ENCODE results near the gene CCDC149. TPM values are rescaled to one million over a fixed set of nuclear protein-coding genes. Genes with fewer than 3 reads are reported as not detected.

Gene CCDC149
- total and polyA plus RNA-seq, 7 donors, result 2.1 to 10.8 (median 7.8) TPM

- TF ChIP-seq CTCF (IDR thresholded peaks at IDR 0.05), result no peak
- DNase-seq, result no peak
- intact Hi-C loops (cut with DNase I), result no loop called here
Measured at GRCh38 chr4:24928708-24929107, 15.9 kb upstream of the CCDC149 start.

GRCh38 chr4:24927049-24927448 is 14.2 kb upstream of the CCDC149 start:
- no peak for TF ChIP-seq CTCF (IDR thresholded peaks at IDR 0.05)
- intact Hi-C loops (cut with DNase I), result no loop called here
- Histone ChIP-seq H3K36me3 (ENCODE audit: insufficient read depth in 1 of 2, low read depth in 1 of 2) (no peaks in the 10 kb centered on the region), H3K4me3 (no peak overlapping the region), H3K4me1 (no peaks in the 10 kb centered on the region), H3K27ac (no peak overlapping the region), H3K27me3 (ENCODE audit: insufficient read depth in 3 of 3, low read length in 2 of 3) (peaks cover 0 to 2% (median 0%) of the 10 kb centered on the region in 3 donors), H3K9me3 (no peaks in the 10 kb centered on the region)
- no peak for DNase-seq
- WGBS, 3 donors, result 69 to 73% (median 71%) methylated on average over 4 of the region's 4 CpGs
- ATAC-seq, result no peak

More at GRCh38 chr4:24928708-24929107, 15.9 kb upstream of the CCDC149 start:
- Histone ChIP-seq H3K9me3 (peaks cover 4% of the 10 kb centered on the region), H3K4me1 (no peaks in the 10 kb centered on the region), H3K4me3 (no peak overlapping the region), H3K27me3 (ENCODE audit: insufficient read depth in 3 of 3, low read length in 2 of 3) (peaks cover 0 to 2% (median 0%) of the 10 kb centered on the region in 3 donors), H3K36me3 (ENCODE audit: insufficient read depth in 1 of 2, low read depth in 1 of 2) (no peaks in the 10 kb centered on the region), H3K27ac (no peak overlapping the region)
- ATAC-seq, result no peak
- 94 to 98% (median 94%) methylated on average over 2 of the region's 2 CpGs for WGBS, 3 donors

- Histone ChIP-seq H3K27me3 (ENCODE audit: insufficient read depth in 3 of 3, low read length in 2 of 3) (peaks cover 0 to 2% (median 0%) of the 10 kb centered on the region in 3 donors), H3K36me3 (ENCODE audit: insufficient read depth in 1 of 2, low read depth in 1 of 2) (no peaks in the 10 kb centered on the region), H3K4me1 (no peaks in the 10 kb centered on the region), H3K4me3 (no peak overlapping the region), H3K27ac (no peak overlapping the region), H3K9me3 (peaks cover 4% of the 10 kb centered on the region)
- TF ChIP-seq CTCF (IDR thresholded peaks at IDR 0.05), result no peak
- DNase-seq (no peak), ATAC-seq (no peak)
- 54 to 78% (median 56%) methylated on average over 3 of the region's 3 CpGs for WGBS, 3 donors
- intact Hi-C loops (cut with DNase I), result no loop called here
Measured at GRCh38 chr4:24924309-24924781, 11.5 kb upstream of the CCDC149 start.

GRCh38 chr4:24923550-24923949 is 10.7 kb upstream of the CCDC149 start:
- H3K9me3 ChIP-seq, result peaks cover 4% of the 10 kb centered on the region
- no peak for ATAC-seq
- H3K36me3 ChIP-seq (ENCODE audit: insufficient read depth in 1 of 2, low read depth in 1 of 2), result no peaks in the 10 kb centered on the region
- peaks cover 0 to 2% (median 0%) of the 10 kb centered on the region in 3 donors for H3K27me3 ChIP-seq (ENCODE audit: insufficient read depth in 3 of 3, low read length in 2 of 3)
- no peak for TF ChIP-seq CTCF (IDR thresholded peaks at IDR 0.05)
- intact Hi-C loops (cut with DNase I), result no loop called here
- H3K4me3 ChIP-seq, result no peak overlapping the region
- no peaks in the 10 kb centered on the region for H3K4me1 ChIP-seq
- DNase-seq, result no peak
- 78 to 91% (median 81%) methylated on average over 1 of the region's 1 CpG for WGBS, 3 donors
- no peak overlapping the region for H3K27ac ChIP-seq

- H3K36me3 ChIP-seq (ENCODE audit: insufficient read depth in 1 of 2, low read depth in 1 of 2), result no peaks in the 10 kb centered on the region
- no peak for ATAC-seq
- intact Hi-C loops (cut with DNase I), result no loop called here
- H3K9me3 ChIP-seq, result peaks cover 4% of the 10 kb centered on the region
- H3K4me1 ChIP-seq, result no peaks in the 10 kb centered on the region
- no peak overlapping the region for H3K4me3 ChIP-seq
- no peak overlapping the region for H3K27ac ChIP-seq
- no peak for TF ChIP-seq CTCF (IDR thresholded peaks at IDR 0.05)
- H3K27me3 ChIP-seq (ENCODE audit: insufficient read depth in 3 of 3, low read length in 2 of 3), result peaks cover 0 to 2% (median 0%) of the 10 kb centered on the region in 3 donors
- 94 to 98% (median 94%) methylated on average over 2 of the region's 2 CpGs for WGBS, 3 donors
- DNase-seq, result no peak
Measured at GRCh38 chr4:24923002-24923401, 10.2 kb upstream of the CCDC149 start.

All from psoas muscle (tissue), 8 donors.